ENCODE results near the gene RCBTB1. TPM values are rescaled to one million over a fixed set of nuclear protein-coding genes. Genes with fewer than 3 reads are reported as not detected.
A peak's percentile ranks its signal among the peaks of the same experiment; 100 is the strongest.
"Not testable (repeated sequence)": the region's sequence is repeated elsewhere in the genome, so short reads cannot be mapped to it uniquely, and the experiment has no call there.

The RCBTB1 gene
- total RNA-seq, 1 donor, result 19.0 TPM

DNA sequence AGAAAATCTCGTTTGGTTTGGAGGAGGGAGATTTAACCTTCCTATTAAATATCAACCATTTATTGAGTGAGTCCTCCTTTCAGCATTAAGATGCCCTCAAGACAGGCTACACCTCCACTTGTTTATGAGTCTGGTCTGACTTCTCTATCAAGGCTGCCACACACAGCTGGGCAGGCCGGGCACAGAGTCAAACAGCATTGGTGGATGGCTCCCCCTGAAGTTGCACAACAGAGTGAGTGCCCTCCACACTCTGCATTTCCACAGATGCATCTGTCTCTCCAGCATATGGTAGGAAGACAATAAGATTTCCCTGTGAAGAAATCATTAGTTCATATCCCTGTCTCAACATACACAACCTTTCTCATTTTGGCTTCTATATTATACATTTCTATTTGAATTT is 58.2 kb downstream of the RCBTB1 start:
- H3K9me3 ChIP-seq (ENCODE audit: low read depth, low read length), result no peaks in the 10 kb centered on the region

DNA sequence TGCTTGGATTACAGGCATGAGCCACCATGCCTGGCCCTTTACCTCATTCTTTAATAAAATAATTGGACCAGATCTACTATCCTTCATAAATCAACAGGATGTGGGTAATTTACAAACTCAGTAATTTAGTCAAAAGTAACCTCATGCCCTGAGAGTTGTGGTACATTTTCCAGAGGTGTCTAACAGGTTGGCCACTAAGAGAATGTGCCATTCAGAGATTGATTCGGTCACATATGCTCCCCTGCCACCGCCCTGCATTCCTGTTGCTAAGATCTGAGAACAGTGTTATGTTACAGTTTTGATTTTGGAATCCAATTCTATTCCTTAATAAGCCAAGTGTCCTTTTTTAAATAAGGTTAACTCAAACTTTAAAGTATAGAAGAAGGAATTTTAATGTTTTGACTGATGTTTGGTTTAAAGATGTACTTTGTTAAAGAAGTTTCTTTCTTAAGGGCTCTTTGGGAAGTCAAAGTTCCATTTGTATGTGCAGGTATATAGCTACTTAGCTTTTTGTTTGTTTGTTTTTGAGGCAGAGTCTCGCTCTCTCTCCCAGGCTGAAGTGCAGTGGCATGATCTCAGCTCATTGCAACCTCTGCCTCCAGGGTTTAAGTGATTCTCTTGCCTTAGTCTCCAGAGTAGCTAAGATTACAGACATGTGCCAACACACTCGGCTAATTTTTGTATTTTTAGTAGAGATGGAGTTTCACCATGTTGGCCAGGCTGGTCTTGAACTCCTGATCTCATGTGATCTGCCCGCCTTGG is 60.4 kb downstream of the RCBTB1 start:
- Histone ChIP-seq H3K27me3 (ENCODE audit: insufficient read depth, low read length) (no peaks in the 10 kb centered on the region), H3K4me1 (ENCODE audit: insufficient read depth, low read length) (peaks cover under 1% of the 10 kb centered on the region), H3K4me3 (ENCODE audit: low read length) (no peak overlapping the region), H3K9me3 (ENCODE audit: low read depth, low read length) (no peaks in the 10 kb centered on the region)

More for the DNA sequence above, 58.2 kb downstream of the RCBTB1 start:
- H3K4me1 ChIP-seq (ENCODE audit: insufficient read depth, low read length), result peaks cover 11% of the 10 kb centered on the region
- H3K27me3 ChIP-seq (ENCODE audit: insufficient read depth, low read length), result no peaks in the 10 kb centered on the region
- H3K4me3 ChIP-seq (ENCODE audit: low read length), result no peak overlapping the region

DNA sequence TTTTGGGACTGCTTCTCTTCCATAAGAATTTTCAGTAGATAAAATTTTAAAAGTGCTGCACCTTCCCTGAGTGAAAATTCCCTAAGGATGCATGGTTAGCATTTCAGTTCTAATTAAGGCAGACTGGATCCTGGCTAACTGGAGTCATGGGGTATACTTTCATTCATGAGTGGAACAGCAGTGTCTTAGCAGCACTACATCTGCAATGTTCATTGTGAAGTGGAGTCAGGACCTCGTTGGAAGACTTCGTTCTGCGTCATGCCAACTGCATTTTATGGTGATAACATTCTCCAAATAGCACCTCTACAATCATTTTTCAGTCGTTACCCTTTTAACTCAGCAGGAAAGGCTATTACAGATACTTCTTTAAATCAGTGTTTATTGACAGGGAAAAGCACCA is 64.1 kb downstream of the RCBTB1 start:
- Histone ChIP-seq H3K27me3 (ENCODE audit: insufficient read depth, low read length) (no peaks in the 10 kb centered on the region), H3K9me3 (ENCODE audit: low read depth, low read length) (no peaks in the 10 kb centered on the region), H3K4me3 (ENCODE audit: low read length) (no peak overlapping the region), H3K4me1 (ENCODE audit: insufficient read depth, low read length) (no peaks in the 10 kb centered on the region)

DNA sequence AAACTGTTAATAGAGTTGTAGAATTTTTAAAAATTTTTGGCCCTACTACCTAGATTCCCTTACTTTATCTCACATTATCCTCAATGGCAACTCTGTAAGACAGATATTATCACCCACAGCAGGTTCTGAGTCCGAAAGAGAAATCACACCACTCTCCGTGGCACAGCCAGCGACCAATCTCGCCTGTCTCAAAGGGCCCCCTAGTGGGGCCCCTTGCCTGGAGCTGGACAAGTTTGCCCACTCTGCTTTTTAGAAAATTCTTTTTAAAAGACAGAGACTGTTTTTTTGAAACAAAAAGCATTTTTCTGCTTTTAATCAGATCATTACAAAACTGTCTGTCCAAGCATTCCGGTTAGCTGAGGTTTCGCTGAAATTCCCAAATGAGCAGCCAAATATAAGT is 67.9 kb downstream of the RCBTB1 start:
- Histone ChIP-seq H3K4me3 (ENCODE audit: low read length) (no peak overlapping the region), H3K9me3 (ENCODE audit: low read depth, low read length) (no peaks in the 10 kb centered on the region), H3K27me3 (ENCODE audit: insufficient read depth, low read length) (no peaks in the 10 kb centered on the region), H3K4me1 (ENCODE audit: insufficient read depth, low read length) (no peaks in the 10 kb centered on the region)

DNA sequence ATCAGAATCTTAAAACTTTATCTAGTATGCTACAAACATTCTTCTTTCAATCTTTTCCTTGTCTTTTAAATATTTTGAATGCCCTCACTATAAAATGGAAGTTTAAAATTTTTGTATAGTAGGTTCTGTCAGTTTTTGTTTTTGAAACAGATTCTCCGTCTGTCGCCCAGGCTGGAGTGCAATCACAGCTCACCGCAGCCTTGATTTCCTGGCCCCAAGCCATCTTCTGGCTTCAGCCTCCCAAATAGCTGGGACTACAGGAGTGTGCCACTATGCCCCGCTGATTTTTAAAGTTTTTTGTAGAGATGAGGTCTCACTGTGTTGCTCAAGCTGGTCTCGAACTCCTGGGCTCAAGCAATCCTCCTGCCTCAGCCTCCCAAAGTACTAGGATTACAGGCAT is 68.9 kb downstream of the RCBTB1 start:
- Histone ChIP-seq H3K4me1 (ENCODE audit: insufficient read depth, low read length) (no peaks in the 10 kb centered on the region), H3K27me3 (ENCODE audit: insufficient read depth, low read length) (no peaks in the 10 kb centered on the region), H3K4me3 (ENCODE audit: low read length) (no peak overlapping the region), H3K9me3 (ENCODE audit: low read depth, low read length) (no peaks in the 10 kb centered on the region)

DNA sequence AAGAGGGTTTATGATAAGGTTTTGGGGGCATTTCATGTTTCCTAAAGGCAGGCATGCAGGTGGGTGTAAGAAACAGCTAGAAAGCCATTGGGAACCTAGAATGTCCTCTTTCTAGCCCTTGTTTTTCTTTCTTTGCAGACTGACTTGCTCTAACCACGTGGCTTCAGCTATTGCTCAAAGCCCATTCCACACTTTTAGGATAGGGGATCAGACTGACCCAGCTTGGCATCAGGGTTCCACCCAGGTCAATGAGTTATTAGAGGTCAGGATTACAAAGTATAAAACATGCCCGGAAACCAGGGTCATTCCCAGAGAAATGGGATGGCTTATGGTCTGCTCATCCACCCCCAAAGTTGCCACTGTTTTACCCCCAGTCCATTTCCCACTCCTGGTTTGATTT is 72.8 kb downstream of the RCBTB1 start:
- H3K9me3 ChIP-seq (ENCODE audit: low read depth, low read length), result no peaks in the 10 kb centered on the region
- no peaks in the 10 kb centered on the region for H3K4me1 ChIP-seq (ENCODE audit: insufficient read depth, low read length)
- no peaks in the 10 kb centered on the region for H3K27me3 ChIP-seq (ENCODE audit: insufficient read depth, low read length)
- H3K4me3 ChIP-seq (ENCODE audit: low read length), result no peak overlapping the region

DNA sequence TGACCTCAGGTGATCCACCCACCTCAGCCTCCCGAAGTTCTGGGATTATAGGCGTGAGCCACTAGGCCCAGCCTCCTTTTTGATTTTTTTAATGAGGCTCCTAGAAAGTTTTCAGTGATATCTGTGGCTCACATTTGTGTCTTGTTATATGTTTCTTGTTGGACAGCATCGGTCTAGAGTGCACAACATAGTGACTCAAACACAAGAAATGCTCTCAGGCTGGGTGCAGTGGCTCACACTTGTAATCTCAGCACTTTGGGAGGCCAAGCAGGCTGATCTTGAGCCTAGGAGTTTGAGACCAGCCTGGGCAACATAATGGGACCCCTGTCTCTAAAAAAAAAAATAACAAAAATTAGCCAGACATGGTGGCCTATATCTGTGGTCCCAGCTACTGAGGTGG is 81.4 kb downstream of the RCBTB1 start:
- Histone ChIP-seq H3K9me3 (ENCODE audit: low read depth, low read length) (no peaks in the 10 kb centered on the region), H3K4me1 (ENCODE audit: insufficient read depth, low read length) (no peaks in the 10 kb centered on the region), H3K4me3 (ENCODE audit: low read length) (no peak overlapping the region), H3K27me3 (ENCODE audit: insufficient read depth, low read length) (no peaks in the 10 kb centered on the region)

DNA sequence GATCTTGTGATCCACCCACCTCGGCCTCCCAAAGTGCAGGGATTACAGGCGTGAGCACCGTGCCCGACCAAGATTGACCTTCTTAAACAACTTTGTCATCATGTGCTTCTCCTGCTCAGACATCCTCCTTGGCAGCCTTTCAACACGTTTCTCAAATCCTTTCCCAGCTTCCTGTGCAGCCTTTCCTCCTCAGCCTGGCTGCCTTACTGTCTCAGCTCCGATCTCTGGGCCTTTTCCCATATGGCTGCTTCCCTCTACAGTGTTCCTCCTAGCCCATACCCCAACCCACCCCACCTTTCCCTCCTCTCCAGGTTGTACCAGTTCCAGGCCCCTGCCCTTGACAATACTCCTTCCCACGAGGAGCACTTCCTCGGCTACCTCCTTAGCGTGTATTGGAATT is 82.4 kb downstream of the RCBTB1 start:
- H3K4me3 ChIP-seq (ENCODE audit: low read length), result no peak overlapping the region
- no peaks in the 10 kb centered on the region for H3K27me3 ChIP-seq (ENCODE audit: insufficient read depth, low read length)
- H3K4me1 ChIP-seq (ENCODE audit: insufficient read depth, low read length), result no peaks in the 10 kb centered on the region
- no peaks in the 10 kb centered on the region for H3K9me3 ChIP-seq (ENCODE audit: low read depth, low read length)

DNA sequence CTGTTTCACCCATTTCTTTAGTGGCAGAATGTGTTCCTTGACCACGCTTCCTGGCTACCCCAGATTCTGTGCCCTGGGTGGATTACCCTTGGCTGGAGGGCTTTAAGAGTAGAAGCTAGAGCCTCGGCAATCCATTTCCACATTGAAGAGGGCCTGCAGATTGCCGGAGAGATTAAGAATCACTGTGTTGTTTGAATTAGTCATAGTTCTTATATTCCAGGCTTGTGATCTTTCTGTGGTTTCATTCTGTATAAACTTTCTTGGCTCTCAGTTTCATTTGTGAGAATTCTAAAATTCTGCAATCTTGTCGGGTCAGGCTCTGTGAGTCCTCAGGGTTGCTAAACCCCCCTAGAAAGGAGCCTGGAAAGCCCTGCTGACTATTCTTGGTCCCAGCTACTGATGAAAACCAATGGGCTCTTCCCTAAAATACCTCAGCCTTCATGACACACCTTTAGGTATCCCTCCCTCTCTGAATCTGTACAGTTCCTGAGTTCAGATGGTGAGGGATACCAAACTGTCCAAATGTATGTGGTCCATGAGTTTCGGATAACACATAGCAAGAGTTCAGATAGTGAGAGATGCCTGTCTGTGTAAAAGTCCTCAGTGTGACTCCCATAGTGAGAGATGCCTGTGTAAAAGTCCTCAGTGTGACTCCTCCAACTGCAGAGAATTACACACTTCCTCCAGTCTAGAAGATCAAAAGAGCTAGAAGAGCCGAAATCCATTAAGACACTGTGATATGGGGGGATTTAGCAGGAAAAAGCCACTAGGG is 85.3 kb downstream of the RCBTB1 start:
- Histone ChIP-seq H3K9me3 (ENCODE audit: low read depth, low read length) (no peaks in the 10 kb centered on the region), H3K4me1 (ENCODE audit: insufficient read depth, low read length) (peaks cover 16% of the 10 kb centered on the region), H3K4me3 (ENCODE audit: low read length) (no peak overlapping the region), H3K27me3 (ENCODE audit: insufficient read depth, low read length) (no peaks in the 10 kb centered on the region)

DNA sequence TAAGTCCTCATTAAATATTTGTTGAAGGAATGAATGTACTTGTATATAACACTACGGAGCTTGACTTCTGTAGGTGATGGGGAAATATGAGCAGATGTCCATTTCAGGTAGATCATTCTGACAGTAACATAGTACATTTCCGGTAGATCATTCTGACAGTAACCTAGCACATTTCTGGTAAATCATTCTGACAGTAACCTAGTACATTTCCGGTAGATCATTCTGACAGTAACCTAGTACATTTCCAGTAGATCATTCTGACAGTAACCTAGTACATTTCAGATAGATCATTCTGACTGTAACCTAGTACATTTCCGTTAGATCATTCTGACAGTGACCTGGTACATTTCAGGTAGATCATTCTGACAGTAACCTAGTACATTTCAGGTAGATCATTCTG is 87.2 kb downstream of the RCBTB1 start:
- H3K4me3 ChIP-seq (ENCODE audit: low read length), result no peak overlapping the region

DNA sequence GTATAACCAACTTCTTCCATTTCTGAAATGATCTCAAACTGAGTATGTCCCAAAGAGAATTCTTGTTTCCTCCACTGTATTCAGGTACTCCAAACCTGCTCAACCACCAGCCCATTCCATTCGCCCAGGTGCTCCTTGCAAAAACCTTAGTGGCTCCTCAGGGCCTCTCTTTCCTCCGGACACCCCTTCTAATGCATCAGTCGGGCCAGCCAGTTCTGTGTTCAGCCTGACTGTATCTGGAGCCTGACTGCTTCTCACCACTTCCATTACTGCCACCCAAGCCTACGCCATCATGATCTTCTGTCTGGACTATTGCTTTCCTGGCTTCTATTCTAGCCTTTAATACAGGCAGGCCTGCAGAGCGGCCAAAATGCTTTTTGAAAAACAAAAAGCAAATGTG is 88.1 kb downstream of the RCBTB1 start:
- no peak overlapping the region for H3K4me3 ChIP-seq (ENCODE audit: low read length)
- H3K9me3 ChIP-seq (ENCODE audit: low read depth, low read length), result no peaks in the 10 kb centered on the region
- peaks cover 25% of the 10 kb centered on the region for H3K4me1 ChIP-seq (ENCODE audit: insufficient read depth, low read length)
- no peaks in the 10 kb centered on the region for H3K27me3 ChIP-seq (ENCODE audit: insufficient read depth, low read length)

More for the DNA sequence above, 87.2 kb downstream of the RCBTB1 start:
- Histone ChIP-seq H3K4me1 (ENCODE audit: insufficient read depth, low read length) (peaks cover 25% of the 10 kb centered on the region), H3K27me3 (ENCODE audit: insufficient read depth, low read length) (no peaks in the 10 kb centered on the region), H3K9me3 (ENCODE audit: low read depth, low read length) (no peaks in the 10 kb centered on the region)

DNA sequence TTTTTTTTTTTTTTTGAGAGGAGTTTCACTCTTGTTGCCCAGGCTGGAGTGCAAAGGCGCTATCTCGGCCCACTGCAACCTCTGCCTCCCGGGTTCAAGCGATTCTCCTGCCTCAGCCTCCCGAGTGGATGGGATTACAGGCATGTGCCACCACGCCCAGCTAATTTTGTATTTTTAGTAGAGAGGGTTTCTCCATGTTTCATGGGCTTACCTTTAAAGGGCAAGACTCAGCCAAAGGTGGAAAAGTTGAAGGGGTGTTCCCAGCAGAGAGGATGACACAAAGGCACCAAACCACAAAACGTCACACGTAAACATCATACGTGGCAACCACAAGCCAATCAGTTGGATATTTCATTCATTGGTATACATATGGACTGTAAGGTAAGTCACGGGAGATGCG is 88.5 kb downstream of the RCBTB1 start:
- H3K27me3 ChIP-seq (ENCODE audit: insufficient read depth, low read length); H3K9me3 ChIP-seq (ENCODE audit: low read depth, low read length): not testable (repeated sequence)
- H3K4me3 ChIP-seq (ENCODE audit: low read length), result peak overlapping the region; percentile 77
- peaks cover 25% of the 10 kb centered on the region for H3K4me1 ChIP-seq (ENCODE audit: insufficient read depth, low read length)

DNA sequence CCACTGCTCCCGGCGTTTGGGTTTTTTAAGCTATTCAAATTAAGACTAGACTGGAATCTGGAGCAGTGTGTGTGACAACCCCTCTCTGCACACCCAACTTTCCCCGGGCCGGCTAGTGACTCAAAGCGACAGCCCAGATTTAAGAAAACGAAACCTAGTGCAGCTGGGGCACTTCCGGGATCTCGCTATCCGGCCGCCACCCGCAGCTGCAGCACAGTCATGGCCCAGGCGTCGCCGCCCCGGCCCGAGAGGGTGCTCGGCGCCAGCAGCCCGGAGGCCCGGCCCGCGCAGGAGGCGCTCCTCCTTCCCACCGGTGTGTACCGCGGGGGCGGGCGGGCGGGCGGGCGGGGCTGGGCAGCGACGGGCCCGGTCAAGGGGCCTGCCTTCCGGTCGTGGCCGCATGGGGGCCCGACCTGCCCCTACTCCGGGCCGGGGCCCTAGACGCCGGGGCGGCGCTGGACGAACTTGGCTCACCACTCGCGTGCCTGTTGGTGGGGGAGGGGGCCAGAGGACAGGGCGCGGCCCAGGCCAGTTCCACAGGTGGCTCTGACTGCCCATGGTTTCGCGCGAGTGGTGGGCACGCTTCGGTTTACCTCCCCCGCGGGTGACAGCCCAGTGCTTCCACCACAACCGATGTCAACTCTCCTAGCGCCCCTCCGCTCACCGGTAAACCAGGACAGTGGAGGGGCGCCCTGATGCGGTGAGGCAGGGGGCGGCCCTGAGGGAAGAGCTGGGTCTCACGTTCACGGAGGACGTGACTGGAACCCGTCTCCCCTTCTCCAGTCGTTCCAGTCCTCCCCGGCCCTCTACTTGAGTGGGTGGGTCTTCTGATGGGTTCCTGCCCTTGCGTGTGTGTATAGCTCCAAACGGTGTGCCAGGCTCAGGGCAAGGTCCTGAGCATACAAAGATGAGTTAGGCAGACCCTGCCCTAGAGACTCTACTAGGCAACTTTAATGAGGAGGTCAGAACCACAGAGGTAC is 89.3 kb downstream of the RCBTB1 start, which contains the start of gene PHF11:
TSS of gene PHF11 (plus strand) at position 171 of the 980 bp plus-strand sequence. CDS start at position 220, 49 bp downstream.
- H3K27me3 ChIP-seq (ENCODE audit: insufficient read depth, low read length), result no peaks in the 10 kb centered on the region
- H3K4me3 ChIP-seq (ENCODE audit: low read length), result peak within 1 kb of the TSS; percentile 77
- peaks cover 25% of the 10 kb centered on the region for H3K4me1 ChIP-seq (ENCODE audit: insufficient read depth, low read length)
- no peaks in the 10 kb centered on the region for H3K9me3 ChIP-seq (ENCODE audit: low read depth, low read length)

DNA sequence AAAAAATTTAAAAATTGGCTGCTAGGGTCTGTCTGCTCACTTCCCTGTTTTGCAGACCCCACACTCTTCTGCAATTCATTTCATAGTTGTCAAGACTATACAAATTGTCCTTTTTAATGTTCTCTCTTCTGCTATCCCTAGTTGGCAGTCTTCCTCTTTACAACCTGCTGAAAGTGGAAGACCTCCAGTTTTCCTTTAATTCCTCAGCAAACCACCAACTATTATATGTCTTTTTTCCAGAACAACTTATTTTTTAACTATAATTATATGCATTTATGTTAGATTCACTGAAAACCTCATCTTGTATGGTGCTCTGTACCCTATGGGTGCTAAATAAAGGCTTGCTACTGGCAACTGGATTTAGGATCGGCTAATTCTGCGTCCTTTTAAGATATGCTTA is 90.7 kb downstream of the RCBTB1 start:
- Histone ChIP-seq H3K9me3 (ENCODE audit: low read depth, low read length) (no peaks in the 10 kb centered on the region), H3K4me3 (ENCODE audit: low read length) (peak overlapping the region; percentile 77), H3K4me1 (ENCODE audit: insufficient read depth, low read length) (peaks cover 25% of the 10 kb centered on the region), H3K27me3 (ENCODE audit: insufficient read depth, low read length) (no peaks in the 10 kb centered on the region)

DNA sequence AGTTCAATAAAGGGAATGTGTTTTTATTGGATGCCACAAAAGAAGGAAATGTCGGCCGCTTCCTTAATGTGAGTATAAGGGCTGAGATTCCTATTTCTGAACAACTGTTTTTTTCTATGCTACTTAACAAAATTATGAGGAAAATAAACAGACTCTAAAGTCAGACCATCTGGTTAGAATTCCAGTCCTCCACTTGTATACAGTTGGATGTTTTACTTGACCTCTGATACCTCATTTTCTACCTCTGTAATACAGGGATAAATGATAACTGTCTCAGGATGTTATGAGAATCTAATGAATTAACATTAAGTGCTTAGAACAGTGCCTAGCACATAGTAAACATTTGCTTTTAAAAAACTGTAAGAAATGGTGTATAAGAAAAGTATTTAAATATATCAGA is 96.8 kb downstream of the RCBTB1 start:
- no peak overlapping the region for H3K4me3 ChIP-seq (ENCODE audit: low read length)
- no peaks in the 10 kb centered on the region for H3K9me3 ChIP-seq (ENCODE audit: low read depth, low read length)
- H3K27me3 ChIP-seq (ENCODE audit: insufficient read depth, low read length), result no peaks in the 10 kb centered on the region
- H3K4me1 ChIP-seq (ENCODE audit: insufficient read depth, low read length), result no peaks in the 10 kb centered on the region
